Activated CD4-positive, alpha-beta T cell treated with anti-CD3 and anti-CD28 coated beads for 36 hours (primary cell): ENCODE measurements around the gene CAPN11. TPM values are rescaled to one million over a fixed set of nuclear protein-coding genes. Genes with fewer than 3 reads are reported as not detected.
"Not testable (repeated sequence)": the region's sequence is repeated elsewhere in the genome, so short reads cannot be mapped to it uniquely, and the experiment has no call there.

Experiments used
- ATAC-seq: fragments of 200-7000 bp; cut with Tn5 transposase; one replicate; pipeline ENCODE4 v1.10.0; 2021; ENCODE audit warnings: mild to moderate bottlenecking, moderate library complexity
- CTCF ChIA-PET: fragments of 350-600 bp; sonication (Branson Sonifier 250); formaldehyde crosslinking; loops from one replicate; lab custom pipeline; 2021; ENCODE audit warnings: antibody characterized with exemption; lab: Charles Lee
- POLR2A ChIA-PET: fragments of 350-600 bp; sonication (Branson Sonifier 250); formaldehyde crosslinking; loops from one replicate; lab custom pipeline; 2021; ENCODE audit warnings: antibody characterized with exemption, inconsistent platforms; lab: Charles Lee
- DNase-seq: peaks from one replicate; pipeline ENCODE4 v3.0.0-alpha.2; 2020
- H3K27ac Mint-ChIP-seq: one replicate; pipeline ENCODE4 v1.8.0; 2021; ENCODE audit warnings: mixed read lengths
- H3K27me3 Mint-ChIP-seq: one replicate; pipeline ENCODE4 v1.8.0; 2021; ENCODE audit warnings: mixed read lengths
- H3K36me3 Mint-ChIP-seq: one replicate; pipeline ENCODE4 v1.8.0; 2021; ENCODE audit warnings: low read depth, mixed read lengths
- H3K4me1 Mint-ChIP-seq: one replicate; pipeline ENCODE4 v1.8.0; 2021; ENCODE audit warnings: mixed read lengths
- H3K4me3 Mint-ChIP-seq: one replicate; pipeline ENCODE4 v1.8.0; 2021; ENCODE audit warnings: mild to moderate bottlenecking, moderate library complexity, mixed read lengths
- H3K9me3 Mint-ChIP-seq: one replicate; pipeline ENCODE4 v1.8.0; 2021; ENCODE audit warnings: low read depth, mixed read lengths
- intact Hi-C, 2 experiments: fragments of 100-400 bp; cut with DNase I in 1 of 2; cut with micrococcal nuclease in 1 of 2; formaldehyde crosslinking; loops; one replicate each; pipeline versions ENCODE4 v1.14.2 to v1.15.1; 2022 to 2024; cut with DNase I, micrococcal nuclease
- total RNA-seq, 2 experiments: library from RNA; stranded (reverse); gene quantifications; one replicate each; pipeline ENCODE4 v1.2.3, GENCODE V29; 2021

Gene CAPN11
- total RNA-seq, 2 experiments from 2014 or later, result 1.2 to 1.3 TPM

GRCh38 chr6:44133003-44133931 lies 25.4 kb upstream of the CAPN11 start:
- CTCF ChIA-PET, result interaction anchor here (1.0 to 1.5 kb wide), 3 partner anchors 17 to 38 kb away, joined by 3 to 5 read pairs (median 3); no protein-coding TSS in a partner anchor
- peak; percentile 57 for ATAC-seq
- DNase-seq, result peak; percentile 18
- H3K4me1 Mint-ChIP-seq, result peaks cover 8% of the 10 kb centered on the region
- POLR2A ChIA-PET, result no interaction called here
- peaks cover 5% of the 10 kb centered on the region for H3K36me3 Mint-ChIP-seq
- intact Hi-C loops, result no loop called here
- no peak overlapping the region for H3K4me3 Mint-ChIP-seq
- no peaks in the 10 kb centered on the region for H3K27me3 Mint-ChIP-seq
- H3K9me3 Mint-ChIP-seq, result no peaks in the 10 kb centered on the region
- no peak overlapping the region for H3K27ac Mint-ChIP-seq

- Mint-ChIP-seq H3K4me1 (peaks cover 8% of the 10 kb centered on the region), H3K9me3 (no peaks in the 10 kb centered on the region), H3K4me3 (no peak overlapping the region), H3K27me3 (no peaks in the 10 kb centered on the region), H3K36me3 (peaks cover 7% of the 10 kb centered on the region), H3K27ac (no peak overlapping the region)
- intact Hi-C loops, result no loop called here
- ChIA-PET CTCF (interaction anchor here (1.0 to 1.3 kb wide), 2 partner anchors 36 to 38 kb away, joined by 3 to 4 read pairs; no protein-coding TSS in a partner anchor), POLR2A (no interaction called here)
- ATAC-seq (no peak), DNase-seq (no peak)
Observed at GRCh38 chr6:44133981-44134711, 24.5 kb upstream of the CAPN11 start.

DNA sequence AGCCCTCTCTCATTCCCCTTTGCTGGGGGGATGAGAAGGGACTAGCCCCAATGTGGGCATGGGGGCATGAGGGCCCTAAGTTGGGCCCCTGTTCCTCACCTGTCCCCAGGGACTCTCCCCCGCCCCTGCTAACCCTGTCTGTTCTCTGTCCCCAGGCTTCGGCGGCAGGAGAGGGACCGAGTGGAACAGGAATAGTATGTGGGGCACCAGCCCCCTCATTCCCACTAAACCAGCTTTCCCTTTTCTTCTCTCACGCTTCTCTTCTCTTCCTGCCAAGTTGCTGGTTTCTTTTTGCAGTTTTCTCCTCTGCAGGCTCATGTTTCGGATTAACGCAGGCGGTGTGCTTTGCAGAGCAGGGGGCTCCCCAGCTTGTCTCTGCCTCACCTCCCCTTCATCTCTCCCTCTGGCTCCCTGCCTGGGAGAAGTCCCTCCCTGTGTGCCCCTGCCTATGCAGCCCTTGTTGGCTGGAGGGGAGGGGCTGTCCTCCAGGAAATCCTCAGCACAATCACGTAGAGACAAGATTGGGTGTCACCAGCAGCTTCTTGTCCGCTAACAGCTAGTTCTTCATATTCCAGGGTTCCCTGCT lies 23.4 kb upstream of the CAPN11 start:
- Mint-ChIP-seq H3K27ac (no peak overlapping the region), H3K4me3 (no peak overlapping the region), H3K27me3 (no peaks in the 10 kb centered on the region), H3K36me3 (peaks cover 13% of the 10 kb centered on the region), H3K9me3 (no peaks in the 10 kb centered on the region), H3K4me1 (peaks cover 5% of the 10 kb centered on the region)
- CTCF ChIA-PET, result interaction anchor here (0.7 kb wide), 1 partner anchor 122 kb away, joined by 3 read pairs; the partner anchor contains the start of gene SLC35B2
- intact Hi-C loops, result no loop called here
- DNase-seq (no peak), ATAC-seq (no peak)
- POLR2A ChIA-PET, result no interaction called here

DNA sequence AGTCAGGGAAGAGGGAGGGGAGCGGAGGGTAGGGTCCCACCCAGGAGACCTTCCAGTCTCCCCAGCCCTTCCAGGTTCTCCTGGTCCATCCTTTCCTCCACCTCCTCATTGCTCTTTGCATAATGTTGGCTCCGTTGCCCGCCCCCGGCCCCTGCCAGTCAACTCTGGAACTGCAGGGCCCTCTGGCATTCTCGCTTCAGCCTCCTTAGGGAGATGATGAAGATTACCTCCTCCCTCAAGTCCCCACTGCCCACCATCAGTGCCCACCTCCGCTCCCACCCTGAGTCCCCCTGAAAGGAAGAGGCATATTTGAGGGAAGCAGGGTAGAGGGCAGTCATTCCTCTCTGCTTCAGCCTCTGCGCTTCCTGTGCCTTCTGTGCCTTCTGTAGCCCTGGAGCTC lies 22.7 kb upstream of the CAPN11 start:
- Mint-ChIP-seq H3K36me3 (peaks cover 18% of the 10 kb centered on the region), H3K4me1 (peaks cover 5% of the 10 kb centered on the region), H3K27ac (no peak overlapping the region), H3K27me3 (no peaks in the 10 kb centered on the region), H3K4me3 (no peak overlapping the region), H3K9me3 (no peaks in the 10 kb centered on the region)
- intact Hi-C loops, result no loop called here
- DNase-seq (no peak), ATAC-seq (no peak)
- ChIA-PET POLR2A (interaction anchor here (0.6 kb wide), 1 partner anchor 540 kb away, joined by 3 read pairs; no protein-coding TSS in a partner anchor), CTCF (interaction anchor here (0.7 kb wide), 1 partner anchor 121 kb away, joined by 3 read pairs; the partner anchor contains the start of gene SLC35B2)

GRCh38 chr6:44138717-44139350 lies 19.8 kb upstream of the CAPN11 start:
- Mint-ChIP-seq H3K27ac (no peak overlapping the region), H3K36me3 (peaks cover 22% of the 10 kb centered on the region), H3K4me3 (no peak overlapping the region), H3K27me3 (no peaks in the 10 kb centered on the region), H3K9me3 (no peaks in the 10 kb centered on the region), H3K4me1 (no peaks in the 10 kb centered on the region)
- intact Hi-C loops, result no loop called here
- ChIA-PET CTCF (no interaction called here), POLR2A (no interaction called here)
- DNase-seq (no peak), ATAC-seq (no peak)

DNA sequence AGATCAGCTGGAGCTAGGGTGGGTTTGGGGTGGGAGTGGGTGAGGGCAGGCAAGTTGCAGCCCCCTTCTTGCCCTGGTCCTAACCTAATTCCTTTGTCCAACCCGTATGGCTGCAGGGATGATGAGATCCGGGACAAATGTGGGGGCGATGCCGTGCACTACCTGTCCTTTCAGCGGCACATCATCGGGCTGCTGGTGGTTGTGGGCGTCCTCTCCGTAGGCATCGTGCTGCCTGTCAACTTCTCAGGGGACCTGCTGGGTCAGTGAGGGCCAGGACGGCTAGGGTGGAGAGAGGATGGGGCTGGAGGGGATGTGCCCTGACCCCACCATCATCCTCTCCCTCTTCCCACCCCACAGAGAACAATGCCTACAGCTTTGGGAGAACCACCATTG lies 19.3 kb upstream of the CAPN11 start:
- H3K9me3 Mint-ChIP-seq, result no peaks in the 10 kb centered on the region
- H3K27me3 Mint-ChIP-seq, result no peaks in the 10 kb centered on the region
- no peak overlapping the region for H3K27ac Mint-ChIP-seq
- no peak for ATAC-seq
- intact Hi-C loops, result no loop called here
- no peaks in the 10 kb centered on the region for H3K4me1 Mint-ChIP-seq
- no peak for DNase-seq
- peaks cover 22% of the 10 kb centered on the region for H3K36me3 Mint-ChIP-seq
- H3K4me3 Mint-ChIP-seq, result no peak overlapping the region
- ChIA-PET CTCF (no interaction called here), POLR2A (no interaction called here)

GRCh38 chr6:44142835-44143234 lies 15.8 kb upstream of the CAPN11 start:
- CTCF ChIA-PET, result interaction anchor here (0.6 to 1.0 kb wide), 2 partner anchors 26 to 40 kb away, joined by 3 read pairs; no protein-coding TSS in a partner anchor
- Mint-ChIP-seq H3K36me3 (peaks cover 26% of the 10 kb centered on the region), H3K4me1 (no peaks in the 10 kb centered on the region), H3K4me3 (no peak overlapping the region), H3K9me3 (no peaks in the 10 kb centered on the region), H3K27me3 (no peaks in the 10 kb centered on the region), H3K27ac (no peak overlapping the region)
- intact Hi-C loops, result no loop called here
- DNase-seq, result no peak
- POLR2A ChIA-PET, result interaction anchor here (0.6 kb wide), 1 partner anchor 62 kb away, joined by 3 read pairs; no protein-coding TSS in a partner anchor
- no peak for ATAC-seq

DNA sequence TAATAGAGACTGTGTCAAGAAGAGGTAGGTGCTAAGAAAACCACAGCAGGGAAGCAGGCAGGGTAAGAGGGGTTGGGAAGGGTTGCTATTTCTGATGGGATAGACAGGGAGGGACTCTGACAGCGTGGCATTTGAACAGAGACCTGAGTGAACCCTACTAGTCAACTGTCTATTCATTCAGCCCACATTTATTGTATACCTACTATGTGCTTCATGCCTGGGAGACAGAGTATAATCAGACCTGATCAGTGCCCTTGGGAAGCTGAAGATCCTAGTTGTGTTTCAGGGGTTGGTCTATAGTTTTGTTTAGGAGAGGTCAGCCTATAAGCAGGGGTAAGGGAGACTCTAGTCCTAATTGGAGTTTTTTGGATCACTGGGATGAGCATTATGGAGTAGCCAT lies 14.9 kb upstream of the CAPN11 start:
- Mint-ChIP-seq H3K36me3 (peaks cover 27% of the 10 kb centered on the region), H3K4me3 (no peak overlapping the region), H3K4me1 (no peaks in the 10 kb centered on the region), H3K27me3 (no peaks in the 10 kb centered on the region), H3K27ac (no peak overlapping the region), H3K9me3 (no peaks in the 10 kb centered on the region)
- intact Hi-C loops, result no loop called here
- POLR2A ChIA-PET, result no interaction called here
- ATAC-seq, result no peak
- no peak for DNase-seq
- CTCF ChIA-PET, result interaction anchor here (0.6 to 1.0 kb wide), 2 partner anchors 25 to 41 kb away, joined by 3 read pairs; no protein-coding TSS in a partner anchor

DNA sequence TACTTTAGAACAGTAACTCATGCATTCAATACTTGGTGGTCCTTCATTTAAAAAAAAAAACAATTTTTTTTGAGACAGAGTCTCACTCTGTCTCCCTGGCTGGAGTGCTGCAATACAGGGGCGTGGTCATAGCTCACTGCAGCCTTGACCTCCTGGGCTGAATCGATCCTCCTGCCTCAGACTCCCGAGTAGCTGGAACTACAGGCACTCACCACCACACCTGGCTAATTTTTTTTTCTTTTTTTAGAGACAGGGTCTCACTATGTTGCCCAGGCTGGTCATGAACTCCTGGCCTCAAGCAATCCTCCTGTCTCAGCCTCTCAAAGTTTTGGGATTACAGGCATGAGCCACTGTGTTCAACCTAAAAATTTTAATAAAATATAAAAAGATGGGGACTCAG lies 14.1 kb upstream of the CAPN11 start:
- intact Hi-C loops, H3K4me1 Mint-ChIP-seq, H3K4me3 Mint-ChIP-seq, DNase-seq, H3K9me3 Mint-ChIP-seq, ATAC-seq, H3K27me3 Mint-ChIP-seq, H3K27ac Mint-ChIP-seq: not testable (repeated sequence)
- peaks cover 29% of the 10 kb centered on the region for H3K36me3 Mint-ChIP-seq
- ChIA-PET POLR2A (interaction anchor here (0.7 kb wide), 1 partner anchor 14 kb away, joined by 4 read pairs; no protein-coding TSS in a partner anchor), CTCF (interaction anchor here (0.7 kb wide), 1 partner anchor 52 kb away, joined by 3 read pairs; no protein-coding TSS in a partner anchor)

DNA sequence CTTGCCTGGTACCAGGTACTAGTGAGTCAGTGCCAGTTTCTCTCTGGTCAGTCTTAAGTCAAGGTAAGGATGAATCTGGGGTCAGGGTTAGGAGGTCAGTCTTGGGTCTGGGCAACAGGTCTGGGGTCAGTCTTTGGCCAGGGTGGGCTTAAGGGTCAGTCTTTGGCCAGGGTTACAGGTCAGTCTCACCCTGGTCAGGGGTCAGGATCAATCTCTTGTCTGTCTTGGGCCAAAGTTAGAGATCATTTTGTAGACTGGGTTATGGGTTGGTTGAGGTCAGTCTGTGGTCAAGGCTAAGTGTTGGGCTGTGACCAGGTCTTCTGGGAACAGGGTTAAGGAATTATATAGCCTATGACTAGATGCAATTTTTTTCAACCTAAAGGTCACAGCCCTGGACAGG lies 12.8 kb upstream of the CAPN11 start:
- no peak for DNase-seq
- ChIA-PET POLR2A (interaction anchor here (0.7 kb wide), 1 partner anchor 248 kb away, joined by 5 read pairs; no protein-coding TSS in a partner anchor), CTCF (interaction anchor here (0.6 kb wide), 2 partner anchors 190 to 371 kb away, joined by 3 read pairs; no protein-coding TSS in a partner anchor)
- Mint-ChIP-seq H3K4me1 (no peaks in the 10 kb centered on the region), H3K36me3 (peaks cover 18% of the 10 kb centered on the region), H3K9me3 (no peaks in the 10 kb centered on the region), H3K27me3 (no peaks in the 10 kb centered on the region), H3K4me3 (no peak overlapping the region), H3K27ac (no peak overlapping the region)
- ATAC-seq, result no peak
- intact Hi-C loops, result no loop called here
